Measurements from ENCODE around the gene TMC1.
"Not testable (repeated sequence)": the region's sequence is repeated elsewhere in the genome, so short reads cannot be mapped to it uniquely, and the experiment has no call there.

Gene TMC1

DNA sequence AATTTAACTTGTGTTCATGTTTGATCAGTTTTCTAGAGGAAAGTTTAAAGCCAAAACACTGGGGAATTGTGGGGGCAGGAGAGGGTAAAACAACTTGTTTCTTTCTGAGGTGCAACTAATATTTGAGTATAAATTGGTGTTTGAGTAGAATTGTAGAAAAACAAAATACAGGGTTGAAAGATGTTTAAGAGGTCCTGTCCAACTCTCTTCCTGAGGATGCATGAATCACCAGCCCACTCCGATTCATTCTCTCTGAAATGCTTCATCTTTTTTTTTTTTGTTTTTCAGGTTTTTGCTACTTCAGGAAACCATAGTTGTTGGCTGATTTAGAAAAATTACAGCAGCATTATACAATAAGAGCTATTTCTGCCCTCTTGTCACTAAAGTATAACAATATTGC lies 42.4 kb upstream of the TMC1 start:
- TF ChIP-seq, protein P1, sequence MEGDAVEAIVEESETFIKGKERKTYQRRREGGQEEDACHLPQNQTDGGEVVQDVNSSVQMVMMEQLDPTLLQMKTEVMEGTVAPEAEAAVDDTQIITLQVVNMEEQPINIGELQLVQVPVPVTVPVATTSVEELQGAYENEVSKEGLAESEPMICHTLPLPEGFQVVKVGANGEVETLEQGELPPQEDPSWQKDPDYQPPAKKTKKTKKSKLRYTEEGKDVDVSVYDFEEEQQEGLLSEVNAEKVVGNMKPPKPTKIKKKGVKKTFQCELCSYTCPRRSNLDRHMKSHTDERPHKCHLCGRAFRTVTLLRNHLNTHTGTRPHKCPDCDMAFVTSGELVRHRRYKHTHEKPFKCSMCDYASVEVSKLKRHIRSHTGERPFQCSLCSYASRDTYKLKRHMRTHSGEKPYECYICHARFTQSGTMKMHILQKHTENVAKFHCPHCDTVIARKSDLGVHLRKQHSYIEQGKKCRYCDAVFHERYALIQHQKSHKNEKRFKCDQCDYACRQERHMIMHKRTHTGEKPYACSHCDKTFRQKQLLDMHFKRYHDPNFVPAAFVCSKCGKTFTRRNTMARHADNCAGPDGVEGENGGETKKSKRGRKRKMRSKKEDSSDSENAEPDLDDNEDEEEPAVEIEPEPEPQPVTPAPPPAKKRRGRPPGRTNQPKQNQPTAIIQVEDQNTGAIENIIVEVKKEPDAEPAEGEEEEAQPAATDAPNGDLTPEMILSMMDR (IDR thresholded peaks at IDR 0.05), result no peak
- intact Hi-C loops (cut with DNase I; ENCODE audit: low total_unique reads), result no loop called here
- Histone ChIP-seq H3K36me3 (no peaks in the 10 kb centered on the region), H3K27me3 (no peaks in the 10 kb centered on the region), H3K27ac (no peak overlapping the region), H3K4me1 (peaks cover 0 to 9% (median 2%) of the 10 kb centered on the region in 4 donors), H3K9me3 (no peaks in the 10 kb centered on the region), H3K4me3 (no peak overlapping the region)
- no peak for DNase-seq

DNA sequence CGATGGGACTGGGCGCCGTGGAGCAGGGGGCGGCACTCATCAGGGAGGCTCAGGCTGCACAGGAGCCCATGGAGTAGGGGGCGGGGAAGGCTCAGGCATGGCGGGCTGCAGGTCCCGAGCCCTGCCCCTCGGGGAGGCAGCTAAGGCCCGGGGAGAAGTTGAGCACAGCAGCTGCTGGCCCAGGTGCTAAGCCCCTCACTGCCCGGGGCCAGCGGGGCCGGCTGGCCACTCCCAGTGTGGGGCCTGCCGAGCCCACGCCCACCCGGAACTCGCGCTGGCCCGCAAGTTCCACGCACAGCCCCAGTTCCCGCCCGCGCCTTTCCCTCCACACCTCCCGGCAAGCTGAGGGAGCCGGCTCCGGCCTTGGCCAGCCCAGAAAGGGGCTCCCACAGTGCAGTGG lies 41.1 kb upstream of the TMC1 start:
- intact Hi-C loops (cut with DNase I; ENCODE audit: low total_unique reads); DNase-seq; H3K4me3 ChIP-seq; H3K27me3 ChIP-seq; H3K4me1 ChIP-seq; H3K36me3 ChIP-seq; H3K27ac ChIP-seq; H3K9me3 ChIP-seq: not testable (repeated sequence)

DNA sequence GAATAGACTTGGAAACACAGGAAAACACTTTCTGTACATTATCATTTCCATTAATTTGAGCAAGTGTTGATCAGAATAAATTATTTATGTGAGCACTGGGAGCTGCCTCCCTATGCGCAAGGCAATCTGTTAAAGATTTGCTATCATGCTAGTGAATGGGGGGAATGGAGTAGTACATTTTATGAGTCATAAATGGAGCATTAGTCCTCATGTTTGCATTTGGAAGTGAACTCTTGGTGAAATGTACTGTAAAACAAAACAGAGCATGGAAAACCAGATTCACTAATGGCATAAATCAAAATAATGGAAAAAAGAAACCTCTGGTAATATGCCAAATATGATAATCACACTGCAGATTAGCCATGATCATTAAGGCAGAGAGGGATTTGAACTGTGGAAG lies 40.5 kb upstream of the TMC1 start:
- Histone ChIP-seq H3K9me3 (no peaks in the 10 kb centered on the region), H3K36me3 (no peaks in the 10 kb centered on the region), H3K4me1 (peaks cover 0 to 9% (median 2%) of the 10 kb centered on the region in 4 donors), H3K27ac (no peak overlapping the region), H3K27me3 (no peaks in the 10 kb centered on the region), H3K4me3 (no peak overlapping the region)
- DNase-seq, result no peak
- TF ChIP-seq, protein P1 (IDR thresholded peaks at IDR 0.05), result no peak
- intact Hi-C loops (cut with DNase I; ENCODE audit: low total_unique reads), result no loop called here

DNA sequence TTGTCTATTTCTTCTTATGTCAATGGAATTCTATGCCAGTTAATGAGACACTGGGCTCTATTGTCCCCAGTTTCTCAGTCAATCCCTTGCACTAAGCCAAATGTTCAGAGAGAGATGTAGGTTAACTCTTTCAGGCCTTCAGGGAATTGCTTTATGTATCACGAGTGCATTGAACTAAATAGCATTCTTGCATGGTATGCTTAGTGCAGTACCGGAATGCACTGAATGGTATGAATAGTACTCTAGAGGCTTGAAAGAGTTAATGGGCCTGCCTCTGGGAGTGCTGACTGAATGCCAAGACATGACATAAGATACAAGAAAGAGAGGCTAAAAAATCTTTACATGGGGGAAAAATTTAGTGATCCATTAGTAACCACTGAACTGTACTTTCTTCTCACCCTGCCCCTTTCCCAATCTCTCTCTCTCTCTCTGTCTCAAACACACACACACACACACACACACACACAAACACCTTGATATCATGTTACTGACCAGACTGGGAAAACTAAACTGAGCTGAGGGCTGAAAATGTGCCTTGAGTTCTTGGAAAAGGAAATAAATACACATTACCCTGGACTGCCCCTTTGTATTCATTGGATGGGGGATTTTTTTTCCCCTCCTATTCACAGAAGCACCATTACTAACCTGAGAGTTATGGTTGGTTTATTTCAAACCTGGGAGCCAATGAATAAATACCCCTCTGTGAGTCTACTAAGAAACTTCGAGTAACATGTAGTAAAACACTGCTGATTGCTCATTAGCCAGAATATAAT lies 35.4 kb upstream of the TMC1 start:
- TF ChIP-seq, protein P1 (IDR thresholded peaks at IDR 0.05), result no peak
- intact Hi-C loops (cut with DNase I; ENCODE audit: low total_unique reads), result no loop called here
- Histone ChIP-seq H3K27me3 (no peaks in the 10 kb centered on the region), H3K4me3 (no peak overlapping the region), H3K36me3 (no peaks in the 10 kb centered on the region), H3K9me3 (no peaks in the 10 kb centered on the region), H3K27ac (no peak overlapping the region), H3K4me1 (no peaks in the 10 kb centered on the region)
- no peak for DNase-seq

DNA sequence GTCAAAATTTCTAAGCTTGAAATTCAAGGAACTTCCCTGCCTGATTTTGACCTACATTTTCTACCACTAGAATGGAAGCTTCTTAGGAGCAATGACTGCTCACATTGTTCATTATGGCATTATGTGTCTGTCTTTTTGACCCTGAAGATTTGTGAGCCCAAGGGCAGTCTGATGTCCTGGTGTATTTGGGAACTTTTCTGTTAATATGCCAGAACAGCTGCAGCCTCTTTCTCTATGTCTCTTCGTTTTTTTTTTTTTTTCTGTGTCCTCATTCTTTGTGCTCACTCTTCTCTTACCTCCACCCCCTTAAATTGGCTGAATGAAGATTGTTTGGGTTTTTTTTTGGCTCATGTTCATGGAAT lies 34.8 kb upstream of the TMC1 start:
- intact Hi-C loops (cut with DNase I; ENCODE audit: low total_unique reads), result no loop called here
- no peak for DNase-seq
- Histone ChIP-seq H3K27me3 (no peaks in the 10 kb centered on the region), H3K4me1 (no peaks in the 10 kb centered on the region), H3K4me3 (no peak overlapping the region), H3K9me3 (no peaks in the 10 kb centered on the region), H3K27ac (no peak overlapping the region), H3K36me3 (no peaks in the 10 kb centered on the region)
- TF ChIP-seq, protein P1 (IDR thresholded peaks at IDR 0.05), result no peak

DNA sequence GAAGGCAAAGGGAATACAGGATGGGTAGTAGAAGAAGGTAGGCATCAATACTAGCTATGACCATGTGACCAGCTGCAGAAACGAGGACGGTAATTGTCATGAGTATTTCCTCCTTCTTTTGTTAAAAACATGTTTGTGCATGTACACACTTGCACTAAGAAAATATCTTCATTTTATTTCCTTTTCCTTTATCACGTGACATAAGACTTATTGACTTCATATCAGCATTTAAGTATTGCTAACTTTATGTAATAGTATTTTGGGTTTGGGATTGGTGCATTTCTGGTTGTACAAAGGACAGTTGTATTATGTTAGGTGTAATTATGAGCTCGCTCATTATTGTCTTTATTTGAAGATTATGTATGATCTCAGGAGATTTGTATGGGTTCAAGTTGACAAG lies 33.7 kb upstream of the TMC1 start:
- DNase-seq; H3K36me3 ChIP-seq; intact Hi-C loops (cut with DNase I; ENCODE audit: low total_unique reads); H3K4me3 ChIP-seq; H3K9me3 ChIP-seq; H3K27me3 ChIP-seq; H3K4me1 ChIP-seq; H3K27ac ChIP-seq: not testable (repeated sequence)

DNA sequence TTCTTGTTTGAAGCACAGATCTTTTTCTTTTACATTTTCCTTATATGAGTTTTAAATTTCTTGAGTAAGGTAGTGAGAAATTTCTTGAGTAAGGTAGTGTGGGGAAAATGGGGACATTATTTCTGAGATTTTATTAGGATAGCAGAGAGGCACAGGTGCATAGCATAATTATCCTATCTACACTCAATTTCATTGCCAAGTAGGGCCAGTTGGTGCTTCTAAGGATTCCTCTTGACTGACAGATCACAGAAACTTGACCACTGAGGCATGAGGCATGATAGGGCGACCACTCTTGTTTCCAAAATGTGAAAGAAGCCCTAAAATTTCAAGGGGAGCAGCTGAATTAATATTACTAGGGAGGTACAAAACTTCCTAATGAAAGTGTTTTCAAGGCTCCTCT lies 31.4 kb upstream of the TMC1 start:
- Histone ChIP-seq H3K36me3 (no peaks in the 10 kb centered on the region), H3K27me3 (no peaks in the 10 kb centered on the region), H3K4me3 (no peak overlapping the region), H3K9me3 (no peaks in the 10 kb centered on the region), H3K27ac (no peak overlapping the region), H3K4me1 (no peaks in the 10 kb centered on the region)
- no peak for DNase-seq
- TF ChIP-seq, protein P1 (IDR thresholded peaks at IDR 0.05), result no peak
- intact Hi-C loops (cut with DNase I; ENCODE audit: low total_unique reads), result no loop called here
